Stomach (tissue), 9 donors: ENCODE data around the gene MEGF6. TPM values are rescaled to one million over a fixed set of nuclear protein-coding genes. Genes with fewer than 3 reads are reported as not detected.

ENCODE experiments used
- DNase-seq, 2 donors: peaks; one replicate each; pipeline versions ENCODE4 v3.0.0 to v3.0.0-alpha.2; 2013 to 2019
- H3K27ac ChIP-seq, 5 donors: fragments of 200-600 bp in 4 of 5; sonication (generic) in 4 of 5; one replicate each; pipeline ENCODE4 v1.5.1; 2013 to 2019; ENCODE audit warnings: mild to moderate bottlenecking in 1 of 5, moderate library complexity in 1 of 5
- H3K27me3 ChIP-seq, 3 donors: fragments of 200-600 bp; sonication (generic); one replicate each; pipeline ENCODE4 v1.5.1; 2017 to 2019; ENCODE audit warnings: mixed run types in 1 of 3
- H3K36me3 ChIP-seq, 4 donors: fragments of 200-600 bp; sonication (generic); 1 replicate in 3 of 4; 2 replicates in 1 of 4; pipeline ENCODE4 v1.5.1; 2016 to 2019
- H3K4me1 ChIP-seq, 4 donors: fragments of 200-600 bp; sonication (generic); one replicate each; pipeline ENCODE4 v1.5.1; 2016 to 2019
- H3K4me3 ChIP-seq, 4 donors: fragments of 200-600 bp; sonication (generic) in 3 of 4; one replicate each; pipeline ENCODE4 v1.5.1; 2016 to 2019; ENCODE audit warnings: mild to moderate bottlenecking in 1 of 4
- H3K9me3 ChIP-seq, 4 donors: fragments of 200-600 bp; sonication (generic); one replicate each; pipeline ENCODE4 v1.5.1; 2016 to 2019
- CTCF ChIP-seq, 7 experiments: fragments of 450-650 bp in 4 of 7; fragments of 200-600 bp in 3 of 7; sonication (generic) in 3 of 7; IDR thresholded peaks; one replicate each; pipeline ENCODE4 v1.5.1; 2016 to 2019; ENCODE audit warnings: antibody characterized with exemption in 7 of 7, control low read depth in 2 of 7, mild to moderate bottlenecking in 1 of 7
- EP300 ChIP-seq: sonication (generic); formaldehyde crosslinking; IDR thresholded peaks from one replicate; pipeline ENCODE4 v1.6.1; 2017; ENCODE audit warnings: antibody characterized with exemption
- POLR2A ChIP-seq, 4 donors: fragments of 450-650 bp; IDR thresholded peaks; one replicate each; pipeline ENCODE4 v1.6.1; 2016; ENCODE audit warnings: antibody characterized with exemption in 4 of 4, control low read depth in 2 of 4, mild to moderate bottlenecking in 1 of 4, moderate library complexity in 1 of 4
- POLR2AphosphoS5 ChIP-seq, 3 donors: sonication (generic); formaldehyde crosslinking; IDR thresholded peaks; one replicate each; pipeline ENCODE4 v1.6.1; 2016; ENCODE audit warnings: antibody characterized with exemption in 3 of 3
- WGBS, 5 donors: extraction: QIAGEN DNeasy Blood & Tissue Kit in 3 of 5; methylation state at CpG; one replicate each; pipeline versions ENCODE4 v1.1.5 to v1.1.7; 2013 to 2018; 5-methylcytosine and 5-hydroxymethylcytosine counted together
- intact Hi-C: fragments of 100-400 bp; cut with DNase I; formaldehyde crosslinking; loops from one replicate; pipeline ENCODE4 v1.15.1; 2023; ENCODE audit warnings: low total_unique reads
- polyA plus RNA-seq, 3 donors: library from polyadenylated mRNA; stranded (reverse); fragments of 200-250 nt; gene quantifications; one replicate each; pipeline ENCODE4 v1.2.3, GENCODE V29; 2013
- total RNA-seq, 5 donors: library from RNA; depleted of rRNA; stranded (reverse); fragments of >200 nt; gene quantifications; one replicate each; pipeline versions ENCODE4 v1.1.0 to v1.2.3, GENCODE V29; 2014 to 2016
- donor health status: healthy with polysubstance abuse.
- donor health status: Bipolar disorder and iron deficiency.
- donor health status: healthy.

The MEGF6 gene
- total and polyA plus RNA-seq, 8 donors, result 2.6 to 57.2 (median 26.7) TPM

- H3K4me3 ChIP-seq, result no peak overlapping the region
- TF ChIP-seq POLR2A (IDR thresholded peaks at IDR 0.05), result no peak
- TF ChIP-seq POLR2AphosphoS5 (IDR thresholded peaks at IDR 0.05), result no peak
- no peak for TF ChIP-seq EP300
- TF ChIP-seq CTCF (IDR thresholded peaks at IDR 0.05), result no peak
- 67 to 79% (median 70%) methylated on average over 6 to 10 of the region's 10 CpGs for WGBS, 5 donors
- H3K4me1 ChIP-seq, result no peaks in the 10 kb centered on the region
- DNase-seq, result no peak
- intact Hi-C loops, result no loop called here
- no peaks in the 10 kb centered on the region for H3K36me3 ChIP-seq
- H3K27me3 ChIP-seq, result peaks cover 0 to 49% (median 4%) of the 10 kb centered on the region in 3 donors
- H3K9me3 ChIP-seq, result peaks cover 0 to 13% (median 3%) of the 10 kb centered on the region in 4 donors
- H3K27ac ChIP-seq, result no peak overlapping the region
Observed at GRCh38 chr1:3444736-3445135, 166.6 kb downstream of the MEGF6 start.

DNA sequence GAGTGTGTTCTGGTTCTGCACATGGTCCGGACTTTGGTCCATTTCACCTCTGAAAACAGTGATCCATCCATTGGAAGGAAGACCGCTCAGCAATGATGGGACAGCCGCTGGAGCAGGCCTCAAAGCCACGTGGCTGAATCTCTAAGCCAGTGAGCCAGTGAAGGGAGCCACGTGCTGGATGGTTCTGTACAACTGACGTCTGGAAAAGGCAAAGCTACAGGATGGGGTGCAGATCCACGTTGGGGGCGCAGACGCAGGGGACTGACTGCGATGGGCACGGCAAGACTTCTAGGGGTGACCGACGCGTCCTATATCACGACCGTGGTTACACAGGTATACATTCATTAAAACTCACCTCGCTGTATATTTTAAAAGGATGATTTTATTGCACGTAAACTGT, 167.0 kb downstream of the MEGF6 start:
- Histone ChIP-seq H3K9me3 (peaks cover 0 to 13% (median 3%) of the 10 kb centered on the region in 4 donors), H3K36me3 (no peaks in the 10 kb centered on the region), H3K4me1 (no peaks in the 10 kb centered on the region), H3K27ac (no peak overlapping the region), H3K4me3 (no peak overlapping the region), H3K27me3 (peaks cover 0 to 53% (median 4%) of the 10 kb centered on the region in 3 donors)
- intact Hi-C loops, result no loop called here
- no peak for TF ChIP-seq CTCF (IDR thresholded peaks at IDR 0.05)
- TF ChIP-seq POLR2A (IDR thresholded peaks at IDR 0.05), result no peak
- no peak for TF ChIP-seq POLR2AphosphoS5 (IDR thresholded peaks at IDR 0.05)
- no peak for TF ChIP-seq EP300
- WGBS, 5 donors, result 90 to 94% (median 92%) methylated on average over 18 of the region's 18 CpGs
- DNase-seq, result no peak

DNA sequence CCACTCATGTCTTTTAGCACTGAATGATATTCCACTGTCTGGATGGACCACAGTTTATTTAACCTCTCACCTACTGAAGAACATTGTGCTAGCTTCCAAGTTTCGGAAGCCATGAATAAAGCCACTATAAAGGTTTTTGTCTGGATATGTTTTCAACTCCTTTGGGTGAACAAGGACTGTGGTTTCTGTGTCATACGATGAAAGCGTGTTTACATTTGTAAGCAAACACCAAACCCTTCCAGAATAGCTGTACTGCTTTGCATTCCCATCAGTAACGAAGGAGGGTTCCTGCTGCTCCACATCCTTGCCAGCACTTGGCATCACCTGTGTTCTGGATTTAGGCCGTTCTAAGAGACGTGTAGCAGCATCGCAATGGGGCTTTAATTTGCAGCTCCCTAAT, 167.5 kb downstream of the MEGF6 start:
- Histone ChIP-seq H3K4me1 (no peaks in the 10 kb centered on the region), H3K27me3 (peaks cover 0 to 55% (median 4%) of the 10 kb centered on the region in 3 donors), H3K9me3 (peaks cover 0 to 13% (median 3%) of the 10 kb centered on the region in 4 donors), H3K4me3 (no peak overlapping the region), H3K27ac (no peak overlapping the region), H3K36me3 (no peaks in the 10 kb centered on the region)
- TF ChIP-seq POLR2AphosphoS5 (IDR thresholded peaks at IDR 0.05), result no peak
- no peak for TF ChIP-seq POLR2A (IDR thresholded peaks at IDR 0.05)
- no peak for TF ChIP-seq EP300
- TF ChIP-seq CTCF (IDR thresholded peaks at IDR 0.05), result no peak
- DNase-seq, result no peak
- intact Hi-C loops, result no loop called here
- 42 to 63% (median 50%) methylated on average over 7 of the region's 7 CpGs for WGBS, 5 donors

GRCh38 chr1:3442901-3443300, 168.4 kb downstream of the MEGF6 start:
- intact Hi-C loops, result no loop called here
- DNase-seq, result no peak
- WGBS, 5 donors, result 83 to 90% (median 86%) methylated on average over 12 of the region's 12 CpGs
- Histone ChIP-seq H3K36me3 (no peaks in the 10 kb centered on the region), H3K4me3 (no peak overlapping the region), H3K4me1 (no peaks in the 10 kb centered on the region), H3K9me3 (peaks cover 0 to 9% (median 3%) of the 10 kb centered on the region in 4 donors), H3K27me3 (peaks cover 0 to 55% (median 4%) of the 10 kb centered on the region in 3 donors), H3K27ac (no peak overlapping the region)
- no peak for TF ChIP-seq POLR2AphosphoS5 (IDR thresholded peaks at IDR 0.05)
- no peak for TF ChIP-seq POLR2A (IDR thresholded peaks at IDR 0.05)
- no peak for TF ChIP-seq CTCF (IDR thresholded peaks at IDR 0.05)
- TF ChIP-seq EP300, result no peak
